Measurements from ENCODE around the gene DUOX2. TPM values are rescaled to one million over a fixed set of nuclear protein-coding genes. Genes with fewer than 3 reads are reported as not detected.

Gene DUOX2
- total and polyA plus RNA-seq, 2 of the 8 experiments (the other 6 are each of a cell fraction or from before 2014, with no cell fraction given) = 0.08 TPM; not detected in 1

DNA sequence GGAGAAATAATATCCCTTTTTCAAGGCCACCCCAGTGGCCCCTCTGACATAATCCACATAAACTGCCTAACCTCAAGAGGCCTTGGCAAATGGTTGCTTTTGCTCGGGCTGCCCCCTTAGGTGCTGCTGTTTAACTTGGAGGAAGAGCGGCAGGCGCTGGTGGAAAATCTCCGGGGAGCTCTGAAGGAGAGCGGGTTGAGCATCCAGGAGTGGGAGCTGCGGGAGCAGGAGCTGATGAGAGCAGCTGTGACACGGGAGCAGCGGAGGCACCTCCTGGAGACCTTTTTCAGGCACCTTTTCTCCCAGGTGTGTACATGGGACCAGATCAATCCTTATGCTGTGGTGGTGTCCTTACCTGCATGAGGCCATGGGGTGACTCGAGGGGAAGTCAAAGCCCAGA, 30.8 kb upstream of the DUOX2 start (continued):
- TF ChIP-seq, protein P1, sequence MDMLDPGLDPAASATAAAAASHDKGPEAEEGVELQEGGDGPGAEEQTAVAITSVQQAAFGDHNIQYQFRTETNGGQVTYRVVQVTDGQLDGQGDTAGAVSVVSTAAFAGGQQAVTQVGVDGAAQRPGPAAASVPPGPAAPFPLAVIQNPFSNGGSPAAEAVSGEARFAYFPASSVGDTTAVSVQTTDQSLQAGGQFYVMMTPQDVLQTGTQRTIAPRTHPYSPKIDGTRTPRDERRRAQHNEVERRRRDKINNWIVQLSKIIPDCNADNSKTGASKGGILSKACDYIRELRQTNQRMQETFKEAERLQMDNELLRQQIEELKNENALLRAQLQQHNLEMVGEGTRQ (IDR thresholded peaks at IDR 0.05; ENCODE audit: low read length) = no peak
- TF ChIP-seq POU5F1 (IDR thresholded peaks at IDR 0.05; ENCODE audit: low read depth, low read length) = no peak
